Common myeloid progenitor, CD34-positive (primary cell): ENCODE results near the gene HOXB2.

Experiments
- CTCF ChIA-PET: fragments of 350-600 bp; sonication (Branson Sonifier 250); formaldehyde crosslinking; loops from one replicate; lab custom pipeline; 2021; ENCODE audit warnings: antibody characterized with exemption; lab: Charles Lee
- POLR2A ChIA-PET: fragments of 350-600 bp; sonication (Branson Sonifier 250); formaldehyde crosslinking; loops from one replicate; lab custom pipeline; 2021; ENCODE audit warnings: antibody characterized with exemption; lab: Charles Lee
- DNase-seq, 3 donors: peaks; one replicate each; pipeline versions ENCODE4 v3.0.0 to v3.0.0-alpha.2; 2013
- H3K27ac ChIP-seq, 2 experiments: 1 replicate in 1 of 2; 2 replicates in 1 of 2; pipeline ENCODE4 v1.7.0; 2013; ENCODE audit warnings: inconsistent platforms in 2 of 2, low read length in 2 of 2, mild to moderate bottlenecking in 2 of 2, low read depth in 1 of 2, moderate library complexity in 1 of 2; ENCODE audit not compliant: severe bottlenecking in 2 of 2, insufficient read depth in 1 of 2, poor library complexity in 1 of 2
- H3K27me3 ChIP-seq, 5 experiments: replicated peaks in 2 of 5; 1 replicate in 3 of 5; 2 replicates in 2 of 5; pipeline versions ENCODE4 v1.6.1 to v1.7.0; 2013; ENCODE audit warnings: low read length in 4 of 5, mild to moderate bottlenecking in 2 of 5, moderate library complexity in 2 of 5, inconsistent platforms in 1 of 5; ENCODE audit not compliant: insufficient read depth in 5 of 5, control insufficient read depth in 4 of 5
- H3K36me3 ChIP-seq, 4 experiments: 1 replicate in 2 of 4; 2 replicates in 2 of 4; pipeline versions ENCODE4 v1.6.1 to v1.7.0; 2013; ENCODE audit warnings: low read length in 3 of 4, control low read depth in 1 of 4, mild to moderate bottlenecking in 1 of 4; ENCODE audit not compliant: control insufficient read depth in 4 of 4, insufficient read depth in 4 of 4
- H3K4me1 ChIP-seq, 4 experiments: 1 replicate in 3 of 4; 2 replicates in 1 of 4; pipeline versions ENCODE4 v1.6.1 to v1.7.1; 2013; ENCODE audit warnings: low read length in 3 of 4, mild to moderate bottlenecking in 3 of 4, control low read depth in 1 of 4, inconsistent platforms in 1 of 4, moderate library complexity in 1 of 4; ENCODE audit not compliant: control insufficient read depth in 4 of 4, insufficient read depth in 4 of 4; ENCODE audit errors: control extremely low read depth in 1 of 4
- H3K4me3 ChIP-seq, 7 experiments: 1 replicate in 4 of 7; 2 replicates in 3 of 7; pipeline versions ENCODE4 v1.5.1 to v1.7.0; 2013; ENCODE audit warnings: mild to moderate bottlenecking in 7 of 7, low read length in 6 of 7, moderate library complexity in 6 of 7, inconsistent platforms in 2 of 7, low read depth in 2 of 7, control low read depth in 1 of 7; ENCODE audit not compliant: insufficient read depth in 4 of 7, control insufficient read depth in 1 of 7; ENCODE audit errors: extremely low read depth in 1 of 7
- H3K9me3 ChIP-seq, 5 experiments: 1 replicate in 4 of 5; 2 replicates in 1 of 5; pipeline versions ENCODE4 v1.6.1 to v1.7.1; 2013; ENCODE audit warnings: low read length in 4 of 5, mild to moderate bottlenecking in 2 of 5, inconsistent platforms in 1 of 5, low read depth in 1 of 5, moderate library complexity in 1 of 5; ENCODE audit not compliant: control insufficient read depth in 4 of 5, insufficient read depth in 2 of 5; ENCODE audit errors: control extremely low read depth in 1 of 5
- WGBS: methylation state at CpG from one replicate; pipeline ENCODE4 v1.1.5; 2013; ENCODE audit not compliant: insufficient coverage; 5-methylcytosine and 5-hydroxymethylcytosine counted together

Gene HOXB2

DNA sequence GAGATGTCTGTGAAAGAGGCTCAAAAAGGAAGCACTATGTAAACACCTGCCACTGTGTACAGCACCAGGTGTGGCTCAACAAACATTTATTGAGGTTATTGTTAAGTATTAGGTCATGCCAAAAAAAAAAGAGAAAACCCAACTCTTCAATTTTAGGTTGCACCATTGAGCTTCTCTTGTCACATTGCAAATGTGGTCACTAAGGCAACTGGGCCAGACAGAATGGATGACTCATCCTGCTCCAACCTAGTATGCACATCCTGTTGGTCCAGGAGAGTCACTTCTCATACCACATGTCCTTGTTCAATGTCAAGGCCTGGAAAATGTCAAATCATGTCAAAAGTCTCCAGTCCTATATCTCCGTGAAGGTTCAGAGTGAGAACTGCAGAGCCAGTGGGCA lies 39.1 kb downstream of the HOXB2 start:
- Histone ChIP-seq H3K27ac (no peak overlapping the region), H3K4me1 (peaks cover 0 to 12% (median 11%) of the 10 kb centered on the region in 4 experiments), H3K36me3 (no peaks in the 10 kb centered on the region), H3K4me3 (no peak overlapping the region), H3K9me3 (no peaks in the 10 kb centered on the region), H3K27me3 (no peaks in the 10 kb centered on the region)
- ChIA-PET CTCF (interaction anchor here (0.9 to 3.0 kb wide), 9 partner anchors 9 to 159 kb away, joined by 3 to 19 read pairs (median 4); no protein-coding TSS in a partner anchor), POLR2A (interaction anchor here (0.5 to 1.7 kb wide), 2 partner anchors 14 to 30 kb away, joined by 3 read pairs; no protein-coding TSS in a partner anchor)
- DNase-seq: peak; percentile 87 to 97 (median 96)
- no CpG with 5 or more reads among the region's 1 CpG for WGBS

DNA sequence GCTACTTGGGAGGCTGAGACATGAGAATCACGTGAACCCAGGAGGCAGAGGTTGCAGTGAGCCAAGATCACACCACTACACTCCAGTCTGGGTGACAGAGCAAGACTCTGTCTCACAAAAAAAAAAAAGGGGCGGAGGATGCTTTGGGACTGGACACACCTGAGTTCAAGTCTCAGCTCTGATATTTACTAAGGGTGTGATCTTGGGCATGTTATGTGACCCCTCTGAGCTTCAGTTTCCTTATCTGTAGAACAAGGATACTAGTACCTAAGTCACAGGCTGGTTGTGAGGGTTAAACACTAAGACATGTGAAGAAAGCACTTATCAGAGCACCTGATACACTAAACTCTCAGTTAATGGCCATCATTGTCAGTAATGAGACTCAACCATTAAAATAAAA lies 40.0 kb downstream of the HOXB2 start:
- no peak overlapping the region for H3K4me3 ChIP-seq
- POLR2A ChIA-PET: interaction anchor here (1.7 kb wide), 1 partner anchor 13 kb away, joined by 3 read pairs; no protein-coding TSS in a partner anchor
- CTCF ChIA-PET: interaction anchor here (0.9 to 3.0 kb wide), 6 partner anchors 13 to 158 kb away, joined by 3 to 19 read pairs (median 3); no protein-coding TSS in a partner anchor
- DNase-seq: no peak
- H3K4me1 ChIP-seq: peaks cover 0 to 12% (median 11%) of the 10 kb centered on the region in 4 experiments
- H3K9me3 ChIP-seq: no peaks in the 10 kb centered on the region
- no peaks in the 10 kb centered on the region for H3K27me3 ChIP-seq
- H3K36me3 ChIP-seq: no peaks in the 10 kb centered on the region
- no peak overlapping the region for H3K27ac ChIP-seq
- WGBS: no CpG with 5 or more reads among the region's 2 CpGs

DNA sequence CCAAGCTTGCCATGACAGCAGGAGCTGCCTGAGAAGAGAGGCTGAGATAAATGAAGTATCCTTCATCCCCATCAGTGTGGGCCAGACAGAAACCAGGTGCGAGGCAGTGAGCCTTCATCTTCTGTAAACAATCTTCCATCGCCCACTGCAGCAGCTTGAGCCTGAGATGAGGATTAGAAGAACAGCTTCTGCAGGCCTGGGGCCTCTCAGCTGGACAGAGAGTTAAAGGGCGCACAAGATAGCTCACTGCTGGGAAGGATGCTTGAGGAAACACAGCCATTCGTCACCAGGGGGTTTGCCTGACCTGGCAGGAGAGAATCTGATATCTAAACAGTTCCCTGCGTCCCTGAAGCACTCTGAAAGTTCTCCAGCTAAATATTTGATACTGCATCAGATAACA lies 41.2 kb downstream of the HOXB2 start:
- POLR2A ChIA-PET: no interaction called here
- no peaks in the 10 kb centered on the region for H3K36me3 ChIP-seq
- no peak overlapping the region for H3K27ac ChIP-seq
- no peak for DNase-seq
- 97% methylated on average over 5 of the region's 5 CpGs for WGBS
- H3K27me3 ChIP-seq: no peaks in the 10 kb centered on the region
- CTCF ChIA-PET: interaction anchor here (0.7 to 3.0 kb wide), 11 partner anchors 12 to 157 kb away, joined by 3 to 19 read pairs (median 3); partner anchors contain the start of gene HOXB5
- no peaks in the 10 kb centered on the region for H3K9me3 ChIP-seq
- no peak overlapping the region for H3K4me3 ChIP-seq
- peaks cover 0 to 12% (median 11%) of the 10 kb centered on the region in 4 experiments for H3K4me1 ChIP-seq

DNA sequence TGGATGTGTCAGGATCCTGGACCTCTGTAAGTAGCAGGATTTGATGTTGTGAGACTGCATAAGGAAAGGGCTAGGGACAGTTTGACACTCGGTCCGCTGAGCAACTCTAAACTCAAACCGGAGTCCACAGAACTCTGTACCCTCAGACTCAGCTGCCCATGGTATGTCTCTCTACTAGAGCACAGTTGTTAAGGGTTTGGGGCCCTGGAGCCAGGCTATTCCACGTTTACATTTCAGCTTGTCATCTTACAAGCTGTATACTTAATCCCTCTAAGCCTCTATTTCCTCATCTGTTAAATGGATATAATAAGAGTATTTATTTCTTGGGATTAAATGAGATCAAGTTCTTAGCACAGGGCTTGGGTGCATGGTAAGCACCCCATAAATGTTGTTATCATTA lies 42.0 kb downstream of the HOXB2 start:
- POLR2A ChIA-PET: no interaction called here
- Histone ChIP-seq H3K4me3 (no peak overlapping the region), H3K9me3 (no peaks in the 10 kb centered on the region), H3K36me3 (no peaks in the 10 kb centered on the region), H3K27ac (no peak overlapping the region), H3K4me1 (peaks cover 0 to 12% (median 11%) of the 10 kb centered on the region in 4 experiments), H3K27me3 (no peaks in the 10 kb centered on the region)
- 100% methylated on average over 3 of the region's 4 CpGs for WGBS
- DNase-seq: no peak
- CTCF ChIA-PET: interaction anchor here (1.1 to 3.0 kb wide), 4 partner anchors 11 to 86 kb away, joined by 3 to 19 read pairs (median 4); no protein-coding TSS in a partner anchor

DNA sequence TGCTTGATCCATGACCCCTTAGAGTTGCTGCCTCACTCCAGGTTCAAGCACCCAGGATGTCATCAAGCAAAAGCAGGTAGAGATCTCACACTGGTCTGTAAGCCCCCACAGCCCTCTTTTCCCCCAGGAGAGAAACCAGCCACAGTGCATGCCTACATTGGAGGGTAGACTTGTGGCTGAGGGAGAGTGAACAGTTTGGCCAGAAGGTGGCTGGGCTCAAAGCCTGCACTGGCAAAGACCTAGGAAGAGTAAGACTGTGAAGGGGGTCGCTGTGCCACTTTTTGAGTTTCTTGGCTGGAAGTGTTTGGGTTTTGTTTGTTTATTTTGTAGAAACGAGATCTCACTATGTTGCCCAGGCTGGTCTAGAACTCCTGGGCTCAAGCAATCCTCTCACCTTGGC lies 42.6 kb downstream of the HOXB2 start:
- Histone ChIP-seq H3K27me3 (no peaks in the 10 kb centered on the region), H3K36me3 (no peaks in the 10 kb centered on the region), H3K4me3 (no peak overlapping the region), H3K9me3 (no peaks in the 10 kb centered on the region), H3K27ac (no peak overlapping the region), H3K4me1 (peaks cover 0 to 12% (median 11%) of the 10 kb centered on the region in 4 experiments)
- ChIA-PET CTCF (interaction anchor here (1.7 to 1.9 kb wide), 3 partner anchors 10 to 91 kb away, joined by 5 to 14 read pairs (median 8); partner anchors contain the start of gene HOXB5), POLR2A (no interaction called here)
- WGBS: no CpG with 5 or more reads among the region's 2 CpGs
- DNase-seq: no peak

DNA sequence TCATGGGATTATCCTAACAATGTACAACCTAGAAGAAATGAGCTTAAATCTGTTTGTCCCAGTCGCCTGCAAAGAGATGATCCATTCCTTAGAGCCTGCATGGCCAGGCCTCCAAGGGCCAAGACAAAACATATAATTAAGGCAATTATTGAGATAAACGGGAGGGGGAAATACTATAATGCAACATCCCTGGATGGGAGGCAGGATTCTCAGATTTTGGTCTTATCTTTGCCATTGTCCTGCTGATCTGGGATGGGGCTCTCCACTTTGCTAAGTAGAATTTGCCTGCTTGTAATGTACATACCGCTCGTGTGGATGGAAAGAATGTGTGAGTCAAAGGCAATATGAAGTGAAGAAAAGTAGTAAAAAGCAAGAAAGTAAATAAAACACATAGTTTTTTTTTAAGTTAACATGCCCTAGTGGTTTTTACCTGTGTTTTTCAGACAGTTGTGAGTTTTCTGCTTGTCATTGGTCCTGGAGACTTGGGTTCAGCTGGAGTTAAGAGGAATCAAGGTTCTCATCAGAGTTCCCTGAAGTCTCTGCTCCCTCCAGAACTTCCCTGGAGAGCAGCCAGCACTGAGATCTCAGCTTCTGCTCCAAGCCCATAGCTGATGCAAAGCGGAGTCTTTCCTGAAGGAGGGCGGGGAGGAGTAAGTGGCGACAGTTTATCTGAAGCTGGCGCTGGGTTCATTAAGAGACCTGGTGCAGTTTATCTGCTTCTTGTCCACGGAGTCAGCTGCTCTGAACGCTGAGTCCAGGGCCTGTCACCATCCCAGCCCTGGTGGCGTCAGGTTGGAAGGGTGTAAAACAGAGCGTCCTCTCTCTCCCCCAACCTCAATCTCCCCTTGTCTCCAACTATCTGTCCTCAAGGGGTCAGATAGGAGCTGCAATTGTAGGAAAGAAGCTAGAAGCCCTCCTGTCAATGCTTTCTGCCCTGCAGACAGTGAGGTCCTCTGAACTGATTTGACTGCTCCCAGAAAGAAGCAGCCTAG lies 44.2 kb downstream of the HOXB2 start:
- Histone ChIP-seq H3K4me1 (peaks cover 0 to 6% (median 4%) of the 10 kb centered on the region in 4 experiments), H3K36me3 (no peaks in the 10 kb centered on the region), H3K27me3 (no peaks in the 10 kb centered on the region), H3K4me3 (no peak overlapping the region), H3K27ac (no peak overlapping the region), H3K9me3 (no peaks in the 10 kb centered on the region)
- POLR2A ChIA-PET: interaction anchor here (0.7 kb wide), 1 partner anchor 54 kb away, joined by 3 read pairs; no protein-coding TSS in a partner anchor
- WGBS: 73% methylated on average over 9 of the region's 12 CpGs
- CTCF ChIA-PET: interaction anchor here (0.6 to 1.9 kb wide), 13 partner anchors 8 to 165 kb away, joined by 3 to 14 read pairs (median 4); partner anchors contain the start of gene HOXB5
- peak; percentile 70 to 80 (median 79) for DNase-seq
